Loucy (cell line): ENCODE results near the gene NRCAM.

Experiments used
- H2AFZ ChIP-seq: fragments of 200-600 bp; sonication (generic); 2 replicates; pipeline ENCODE4 v1.6.0; 2016; ENCODE audit warnings: antibody characterized with exemption, mild to moderate bottlenecking, low read length, moderate library complexity
- H3F3A ChIP-seq: fragments of 200-600 bp; 2 replicates; pipeline ENCODE4 v1.6.0; 2016; ENCODE audit warnings: antibody characterized with exemption, low read depth, mild to moderate bottlenecking
- H3K27me3 ChIP-seq: fragments of 200-600 bp; sonication (generic); 2 replicates; pipeline ENCODE4 v1.6.1; 2014; ENCODE audit warnings: low read length, mild to moderate bottlenecking; ENCODE audit not compliant: insufficient read depth, poor library complexity, severe bottlenecking
- H3K36me3 ChIP-seq: fragments of 200-600 bp; sonication (generic); 2 replicates; pipeline ENCODE4 v1.6.1; 2016; ENCODE audit warnings: low read length; ENCODE audit not compliant: insufficient read depth
- H3K4me1 ChIP-seq: fragments of 200-600 bp; sonication (generic); 2 replicates; pipeline ENCODE4 v1.5.1; 2014; ENCODE audit warnings: low read length, mild to moderate bottlenecking; ENCODE audit not compliant: insufficient read depth, poor library complexity, severe bottlenecking
- H3K4me2 ChIP-seq: fragments of 200-600 bp; sonication (generic); 2 replicates; pipeline ENCODE4 v1.6.0; 2014; ENCODE audit warnings: antibody characterized with exemption, low read length, low read depth, mild to moderate bottlenecking; ENCODE audit not compliant: poor library complexity, severe bottlenecking
- H3K4me3 ChIP-seq: fragments of 200-600 bp; sonication (generic); 2 replicates; pipeline ENCODE4 v1.5.1; 2014; ENCODE audit warnings: low read length, mild to moderate bottlenecking, mixed read lengths; ENCODE audit not compliant: poor library complexity, severe bottlenecking
- H3K79me2 ChIP-seq: fragments of 200-600 bp; sonication (generic); 2 replicates; pipeline ENCODE4 v1.6.1; 2014; ENCODE audit warnings: low read length; ENCODE audit not compliant: insufficient read depth
- H3K9ac ChIP-seq: fragments of 200-600 bp; sonication (generic); 2 replicates; pipeline ENCODE4 v1.6.0; 2014; ENCODE audit warnings: mild to moderate bottlenecking, low read depth, low read length, moderate library complexity; ENCODE audit not compliant: poor library complexity, severe bottlenecking
- H3K9me2 ChIP-seq: fragments of 200-600 bp; sonication (generic); replicated peaks from 2 replicates; pipeline ENCODE4 v1.6.1; 2016; ENCODE audit warnings: low read depth, low read length, mixed read lengths
- H3K9me3 ChIP-seq: fragments of 200-600 bp; sonication (generic); 2 replicates; pipeline ENCODE4 v1.6.1; 2014; ENCODE audit warnings: mild to moderate bottlenecking, antibody characterized with exemption, low read length, low read depth; ENCODE audit not compliant: insufficient read depth
- H4K20me1 ChIP-seq: fragments of 200-600 bp; sonication (generic); 2 replicates; pipeline ENCODE4 v1.6.0; 2014; ENCODE audit warnings: antibody characterized with exemption, low read length, mild to moderate bottlenecking; ENCODE audit not compliant: insufficient read depth, poor library complexity, severe bottlenecking
- CTCF ChIP-seq: fragments of 200-600 bp; sonication (generic); conservative IDR thresholded peaks from 2 replicates; pipeline ENCODE4 v1.5.1; 2014; ENCODE audit warnings: mild to moderate bottlenecking, antibody characterized with exemption, low read length
- EZH2phosphoT487 ChIP-seq: fragments of 200-600 bp; IDR thresholded peaks from 2 replicates; pipeline ENCODE4 v1.6.1; 2018; ENCODE audit warnings: antibody characterized with exemption, mild to moderate bottlenecking, moderate library complexity, borderline replicate concordance

Gene NRCAM

GRCh38 chr7:108321359-108321758 lies 134.9 kb downstream of the NRCAM start:
- Histone ChIP-seq H3K4me1 (no peaks in the 10 kb centered on the region), H3K9ac (no peak overlapping the region), H3K36me3 (no peaks in the 10 kb centered on the region), H3K9me3 (no peaks in the 10 kb centered on the region), H3K4me2 (no peak overlapping the region), H3K4me3 (no peak overlapping the region), H3F3A (no peaks in the 10 kb centered on the region), H3K27me3 (no peaks in the 10 kb centered on the region), H2AFZ (no peak overlapping the region), H4K20me1 (no peaks in the 10 kb centered on the region), H3K79me2 (no peaks in the 10 kb centered on the region), H3K9me2 (no peaks in the 10 kb centered on the region)
- no peak for TF ChIP-seq EZH2phosphoT487
- no peak for TF ChIP-seq CTCF

GRCh38 chr7:108316708-108317107 lies 139.5 kb downstream of the NRCAM start:
- Histone ChIP-seq H3K9me3 (no peaks in the 10 kb centered on the region), H3K4me2 (no peak overlapping the region), H3K79me2 (no peaks in the 10 kb centered on the region), H3K9ac (no peak overlapping the region), H3K27me3 (no peaks in the 10 kb centered on the region), H3K36me3 (no peaks in the 10 kb centered on the region), H3K9me2 (no peaks in the 10 kb centered on the region), H2AFZ (no peak overlapping the region), H4K20me1 (no peaks in the 10 kb centered on the region), H3K4me1 (no peaks in the 10 kb centered on the region), H3K4me3 (no peak overlapping the region), H3F3A (no peaks in the 10 kb centered on the region)
- TF ChIP-seq EZH2phosphoT487 (no peak), CTCF (no peak)

- no peak overlapping the region for H3K4me2 ChIP-seq
- H3K36me3 ChIP-seq: no peaks in the 10 kb centered on the region
- H3K4me3 ChIP-seq: no peak overlapping the region
- no peaks in the 10 kb centered on the region for H3K9me2 ChIP-seq
- no peak for TF ChIP-seq CTCF
- TF ChIP-seq EZH2phosphoT487: no peak
- no peaks in the 10 kb centered on the region for H3K79me2 ChIP-seq
- no peaks in the 10 kb centered on the region for H3K9me3 ChIP-seq
- H4K20me1 ChIP-seq: no peaks in the 10 kb centered on the region
- no peaks in the 10 kb centered on the region for H3K27me3 ChIP-seq
- no peaks in the 10 kb centered on the region for H3K4me1 ChIP-seq
- H3K9ac ChIP-seq: no peak overlapping the region
- H3F3A ChIP-seq: no peaks in the 10 kb centered on the region
- no peak overlapping the region for H2AFZ ChIP-seq
Observed at GRCh38 chr7:108314551-108314950, 141.7 kb downstream of the NRCAM start.
